ENCODE measurements around the gene DLGAP1.

DNA sequence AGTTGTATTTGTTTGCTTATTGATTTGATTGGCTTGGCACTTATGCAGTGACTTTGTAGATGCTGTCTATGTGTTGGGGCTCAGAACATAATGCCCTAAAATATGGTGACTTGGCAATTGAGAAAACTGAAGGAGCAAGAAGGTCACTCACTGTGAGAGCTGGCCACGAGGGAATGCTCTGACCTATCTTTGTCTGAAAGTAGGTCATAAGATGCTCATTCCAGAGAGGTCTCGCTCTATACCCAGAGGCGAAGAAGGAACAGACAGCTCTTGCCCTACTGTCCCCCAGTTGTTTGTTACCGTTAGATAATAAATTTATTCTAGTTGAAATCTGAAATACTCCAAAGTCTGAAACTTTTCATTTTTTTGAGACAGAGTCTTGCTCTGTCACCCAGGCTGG is 846.6 kb downstream of the DLGAP1 start:
- TF ChIP-seq TCF12 (IDR thresholded peaks at IDR 0.05; ENCODE audit: low read depth) (no peak), RAD21 (IDR thresholded peaks at IDR 0.05; ENCODE audit: low read depth) (no peak), ZBTB7A (IDR thresholded peaks at IDR 0.05; ENCODE audit: low read depth) (no peak), YY1 (IDR thresholded peaks at IDR 0.05; ENCODE audit: low read depth) (no peak), EP300 (IDR thresholded peaks at IDR 0.05; ENCODE audit: borderline replicate concordance) (no peak), CREB1 (IDR thresholded peaks at IDR 0.05; ENCODE audit: low read depth) (no peak), FOXM1 (IDR thresholded peaks at IDR 0.05; ENCODE audit: borderline replicate concordance, low read depth) (no peak)
- TF ChIP-seq, protein P1, sequence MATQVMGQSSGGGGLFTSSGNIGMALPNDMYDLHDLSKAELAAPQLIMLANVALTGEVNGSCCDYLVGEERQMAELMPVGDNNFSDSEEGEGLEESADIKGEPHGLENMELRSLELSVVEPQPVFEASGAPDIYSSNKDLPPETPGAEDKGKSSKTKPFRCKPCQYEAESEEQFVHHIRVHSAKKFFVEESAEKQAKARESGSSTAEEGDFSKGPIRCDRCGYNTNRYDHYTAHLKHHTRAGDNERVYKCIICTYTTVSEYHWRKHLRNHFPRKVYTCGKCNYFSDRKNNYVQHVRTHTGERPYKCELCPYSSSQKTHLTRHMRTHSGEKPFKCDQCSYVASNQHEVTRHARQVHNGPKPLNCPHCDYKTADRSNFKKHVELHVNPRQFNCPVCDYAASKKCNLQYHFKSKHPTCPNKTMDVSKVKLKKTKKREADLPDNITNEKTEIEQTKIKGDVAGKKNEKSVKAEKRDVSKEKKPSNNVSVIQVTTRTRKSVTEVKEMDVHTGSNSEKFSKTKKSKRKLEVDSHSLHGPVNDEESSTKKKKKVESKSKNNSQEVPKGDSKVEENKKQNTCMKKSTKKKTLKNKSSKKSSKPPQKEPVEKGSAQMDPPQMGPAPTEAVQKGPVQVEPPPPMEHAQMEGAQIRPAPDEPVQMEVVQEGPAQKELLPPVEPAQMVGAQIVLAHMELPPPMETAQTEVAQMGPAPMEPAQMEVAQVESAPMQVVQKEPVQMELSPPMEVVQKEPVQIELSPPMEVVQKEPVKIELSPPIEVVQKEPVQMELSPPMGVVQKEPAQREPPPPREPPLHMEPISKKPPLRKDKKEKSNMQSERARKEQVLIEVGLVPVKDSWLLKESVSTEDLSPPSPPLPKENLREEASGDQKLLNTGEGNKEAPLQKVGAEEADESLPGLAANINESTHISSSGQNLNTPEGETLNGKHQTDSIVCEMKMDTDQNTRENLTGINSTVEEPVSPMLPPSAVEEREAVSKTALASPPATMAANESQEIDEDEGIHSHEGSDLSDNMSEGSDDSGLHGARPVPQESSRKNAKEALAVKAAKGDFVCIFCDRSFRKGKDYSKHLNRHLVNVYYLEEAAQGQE (IDR thresholded peaks at IDR 0.05; ENCODE audit: low read depth) = no peak

Data from Ishikawa (cell line).